ENCODE measurements around the gene ZNF184.

DNA sequence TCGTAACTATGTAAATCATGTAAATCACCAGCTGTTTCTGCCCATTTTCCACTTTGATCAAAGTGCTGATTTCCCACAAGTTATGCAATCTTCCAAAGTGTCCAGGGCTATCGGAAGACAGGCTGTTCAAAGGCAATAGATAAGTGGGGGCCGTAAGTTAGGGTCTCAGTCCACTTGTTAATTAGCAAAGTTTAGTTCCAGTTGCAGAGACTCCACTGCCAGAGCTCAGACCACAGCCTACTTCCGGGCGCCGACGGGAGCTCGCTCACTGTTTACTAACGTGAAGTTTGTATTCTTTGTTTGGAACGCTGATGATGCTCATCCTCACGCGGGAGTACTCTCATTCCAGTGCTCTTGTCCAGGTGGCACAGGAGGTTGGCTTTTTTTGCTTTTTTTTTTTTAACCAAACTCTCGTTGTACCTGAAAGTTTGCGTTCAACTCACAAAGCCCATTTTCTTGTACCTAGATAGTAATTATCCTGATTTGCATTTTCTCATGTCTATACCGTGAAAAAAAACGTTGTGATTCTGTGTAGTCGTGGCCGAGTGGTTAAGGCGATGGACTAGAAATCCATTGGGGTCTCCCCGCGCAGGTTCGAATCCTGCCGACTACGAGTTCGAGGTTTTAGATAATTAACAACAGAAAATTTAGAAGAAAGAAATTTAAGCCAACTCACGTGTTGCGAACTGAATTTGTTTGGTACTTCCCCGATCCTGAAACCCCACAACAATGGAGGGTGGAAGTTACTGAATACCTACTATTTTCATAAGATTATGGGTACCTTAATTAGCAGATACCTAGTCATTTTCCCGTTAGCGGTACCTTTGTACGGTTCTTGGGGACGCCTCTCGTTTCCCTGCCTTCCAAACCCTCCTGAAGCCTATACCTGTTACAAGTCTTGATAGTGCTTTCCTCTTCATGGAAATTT, 29.9 kb upstream of the ZNF184 start:
- TF ChIP-seq, protein P1, sequence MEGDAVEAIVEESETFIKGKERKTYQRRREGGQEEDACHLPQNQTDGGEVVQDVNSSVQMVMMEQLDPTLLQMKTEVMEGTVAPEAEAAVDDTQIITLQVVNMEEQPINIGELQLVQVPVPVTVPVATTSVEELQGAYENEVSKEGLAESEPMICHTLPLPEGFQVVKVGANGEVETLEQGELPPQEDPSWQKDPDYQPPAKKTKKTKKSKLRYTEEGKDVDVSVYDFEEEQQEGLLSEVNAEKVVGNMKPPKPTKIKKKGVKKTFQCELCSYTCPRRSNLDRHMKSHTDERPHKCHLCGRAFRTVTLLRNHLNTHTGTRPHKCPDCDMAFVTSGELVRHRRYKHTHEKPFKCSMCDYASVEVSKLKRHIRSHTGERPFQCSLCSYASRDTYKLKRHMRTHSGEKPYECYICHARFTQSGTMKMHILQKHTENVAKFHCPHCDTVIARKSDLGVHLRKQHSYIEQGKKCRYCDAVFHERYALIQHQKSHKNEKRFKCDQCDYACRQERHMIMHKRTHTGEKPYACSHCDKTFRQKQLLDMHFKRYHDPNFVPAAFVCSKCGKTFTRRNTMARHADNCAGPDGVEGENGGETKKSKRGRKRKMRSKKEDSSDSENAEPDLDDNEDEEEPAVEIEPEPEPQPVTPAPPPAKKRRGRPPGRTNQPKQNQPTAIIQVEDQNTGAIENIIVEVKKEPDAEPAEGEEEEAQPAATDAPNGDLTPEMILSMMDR (conservative IDR thresholded peaks at IDR 0.05; ENCODE audit: low read length), result no peak
- no peak for TF ChIP-seq EZH2phosphoT487 (IDR thresholded peaks at IDR 0.05; ENCODE audit: borderline replicate concordance, low read depth, low read length)

All from OCI-LY7 (cell line).